ENCODE results near the gene CIPC. TPM values are rescaled to one million over a fixed set of nuclear protein-coding genes. Genes with fewer than 3 reads are reported as not detected.
A peak's percentile ranks its signal among the peaks of the same experiment; 100 is the strongest.

CIPC gene
- total RNA-seq: 10 to 100 TPM; 13.7 to 32.4 (median 22.2) TPM
- 10 to 100 TPM in 1 of 2 donors, 1 to 10 TPM in 1; 7.0 to 10.4 TPM for polyA plus RNA-seq
- long read RNA-seq, donor 1, full-length matches to known transcripts: 2 of 3 reads
- long read RNA-seq, donor 1, partial matches to known transcripts: 0 of 3 reads
- long read RNA-seq, donor 1, other reads (novel, unspliced or antisense): 1 of 3 reads
- long read RNA-seq, donor 2, full-length matches to known transcripts: 12 of 12 reads
- long read RNA-seq, donor 2, partial matches to known transcripts: 0 of 12 reads
- long read RNA-seq, donor 2, other reads (novel, unspliced or antisense): 0 of 12 reads
- long read RNA-seq, donor 3, full-length matches to known transcripts: 37 of 41 reads
- long read RNA-seq, donor 3, partial matches to known transcripts: 2 of 41 reads
- long read RNA-seq, donor 3, other reads (novel, unspliced or antisense): 2 of 41 reads

- 0 to 1% (median 0%) methylated on average over 65 to 87 of the region's 87 CpGs for WGBS, 3 donors
- Histone ChIP-seq H3K9me3 (no peaks in the 10 kb centered on the region), H3K4me1 (ENCODE audit: insufficient read depth) (peaks cover 7% of the 10 kb centered on the region), H3K27me3 (no peaks in the 10 kb centered on the region), H3K27ac (peak within 1 kb of the TSS; percentile 81 to 91), H3K36me3 (no peaks in the 10 kb centered on the region), H3K4me3 (peak within 1 kb of the TSS; percentile 94)
- intact Hi-C loops (cut with DNase I): loop anchor here in 1 of 4 donors (2.0 kb wide), 1 partner anchor 71 kb away; no protein-coding TSS in a partner anchor
- peak; percentile 99 to 100 (median 99) for DNase-seq
- TF ChIP-seq POLR2A (IDR thresholded peaks at IDR 0.05) (peak; percentile 76), EP300 (IDR thresholded peaks at IDR 0.05) (peak; percentile 33), CTCF (IDR thresholded peaks at IDR 0.05) (peak in 1 of 3 donors; percentile 19)
Measured at GRCh38 chr14:77097700-77098528, at the start of gene CIPC. Gene CIPC, plus strand, starts transcription at chr14:77098258. Its CDS starts 7,451 bp downstream, at chr14:77105709.

- no peak for TF ChIP-seq CTCF (IDR thresholded peaks at IDR 0.05)
- no peak for TF ChIP-seq POLR2A (IDR thresholded peaks at IDR 0.05)
- TF ChIP-seq EP300 (IDR thresholded peaks at IDR 0.05): no peak
- Histone ChIP-seq H3K36me3 (no peaks in the 10 kb centered on the region), H3K27me3 (no peaks in the 10 kb centered on the region), H3K9me3 (no peaks in the 10 kb centered on the region), H3K27ac (no peak overlapping the region), H3K4me3 (no peak overlapping the region), H3K4me1 (ENCODE audit: insufficient read depth) (peaks cover 3% of the 10 kb centered on the region)
- peak in 1 of 5 donors; percentile 52 for DNase-seq
- intact Hi-C loops (cut with DNase I): loop anchor here in 2 of 4 donors (5.0 kb wide), 3 partner anchors 134 to 1814 kb away; no protein-coding TSS in a partner anchor
- 33 to 47% (median 41%) methylated on average over 9 to 11 of the region's 11 CpGs for WGBS, 3 donors
Measured at GRCh38 chr14:77051116-77051515, 46.9 kb upstream of the CIPC start.

- Histone ChIP-seq H3K27ac (no peak overlapping the region), H3K36me3 (no peaks in the 10 kb centered on the region), H3K4me1 (ENCODE audit: insufficient read depth) (no peaks in the 10 kb centered on the region), H3K9me3 (no peaks in the 10 kb centered on the region), H3K4me3 (no peak overlapping the region), H3K27me3 (no peaks in the 10 kb centered on the region)
- WGBS, 3 donors: 88 to 94% (median 91%) methylated on average over 8 of the region's 8 CpGs
- TF ChIP-seq CTCF (IDR thresholded peaks at IDR 0.05) (no peak), EP300 (IDR thresholded peaks at IDR 0.05) (no peak), POLR2A (IDR thresholded peaks at IDR 0.05) (no peak)
- intact Hi-C loops (cut with DNase I): loop anchor here (1.0 to 5.0 kb wide), 5 partner anchors 135 to 1815 kb away; no protein-coding TSS in a partner anchor
- no peak for DNase-seq
Measured at GRCh38 chr14:77052281-77053044, 45.6 kb upstream of the CIPC start.
